C4-2B (cell line): ENCODE measurements around the gene STRA6.

Experiments
- ZFX ChIP-seq: fragments of 450-650 bp; IDR thresholded peaks from 2 replicates; pipeline ENCODE4 v1.6.1; 2017
- TF ChIP-seq, protein P1 (sequence below): fragments of 450-650 bp; conservative IDR thresholded peaks from 2 replicates; pipeline ENCODE4 v1.5.1; 2017; ENCODE audit warnings: mild to moderate bottlenecking

DNA sequence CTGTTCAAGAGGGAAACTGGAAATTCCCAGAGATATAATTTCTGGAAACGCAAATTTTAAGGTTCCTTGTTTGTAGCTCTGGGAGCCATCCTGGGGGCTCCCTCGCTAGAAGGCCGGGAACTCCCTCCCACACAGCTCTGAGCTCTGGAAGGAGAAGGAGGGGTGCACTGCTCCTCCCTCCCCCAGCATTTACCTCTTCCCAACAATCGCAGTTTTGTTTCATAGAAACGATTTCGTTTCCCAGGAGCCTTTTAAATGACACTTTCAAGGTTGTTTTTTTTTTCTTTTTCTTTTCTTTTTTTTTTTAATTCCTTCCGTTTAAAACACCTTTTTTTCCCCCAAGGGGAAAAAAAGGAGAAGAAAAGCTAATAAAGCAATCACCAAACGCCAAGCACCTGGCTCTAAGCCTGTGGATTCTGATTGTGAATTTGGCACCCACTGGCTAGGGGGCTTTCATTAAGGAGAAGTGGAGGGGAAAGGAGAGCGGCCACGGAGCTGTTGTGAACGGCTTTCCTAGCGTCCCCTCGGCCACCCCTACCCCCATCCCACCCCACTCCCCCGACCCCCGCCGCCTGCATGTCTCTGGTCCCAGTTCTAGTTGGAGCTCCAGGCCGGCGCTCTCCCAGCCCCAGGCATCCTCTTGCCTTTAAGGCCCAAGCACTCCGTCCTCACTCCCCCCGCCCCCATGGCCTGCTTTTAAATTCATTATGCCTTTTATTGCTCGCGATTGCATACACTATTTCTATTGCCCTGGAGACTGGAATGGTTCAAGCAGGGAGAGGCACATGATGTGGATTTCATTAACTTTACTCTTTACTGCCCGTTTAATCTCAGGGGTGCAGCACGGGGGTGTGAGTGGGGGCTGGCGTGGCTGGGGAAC lies 19.9 kb upstream of the STRA6 start:
- TF ChIP-seq, protein P1, sequence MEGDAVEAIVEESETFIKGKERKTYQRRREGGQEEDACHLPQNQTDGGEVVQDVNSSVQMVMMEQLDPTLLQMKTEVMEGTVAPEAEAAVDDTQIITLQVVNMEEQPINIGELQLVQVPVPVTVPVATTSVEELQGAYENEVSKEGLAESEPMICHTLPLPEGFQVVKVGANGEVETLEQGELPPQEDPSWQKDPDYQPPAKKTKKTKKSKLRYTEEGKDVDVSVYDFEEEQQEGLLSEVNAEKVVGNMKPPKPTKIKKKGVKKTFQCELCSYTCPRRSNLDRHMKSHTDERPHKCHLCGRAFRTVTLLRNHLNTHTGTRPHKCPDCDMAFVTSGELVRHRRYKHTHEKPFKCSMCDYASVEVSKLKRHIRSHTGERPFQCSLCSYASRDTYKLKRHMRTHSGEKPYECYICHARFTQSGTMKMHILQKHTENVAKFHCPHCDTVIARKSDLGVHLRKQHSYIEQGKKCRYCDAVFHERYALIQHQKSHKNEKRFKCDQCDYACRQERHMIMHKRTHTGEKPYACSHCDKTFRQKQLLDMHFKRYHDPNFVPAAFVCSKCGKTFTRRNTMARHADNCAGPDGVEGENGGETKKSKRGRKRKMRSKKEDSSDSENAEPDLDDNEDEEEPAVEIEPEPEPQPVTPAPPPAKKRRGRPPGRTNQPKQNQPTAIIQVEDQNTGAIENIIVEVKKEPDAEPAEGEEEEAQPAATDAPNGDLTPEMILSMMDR = no peak
- no peak for TF ChIP-seq ZFX
